T-helper 2 cell (primary cell): Measurements from ENCODE around the gene SPOCK3.
"Not testable (repeated sequence)": the region's sequence is repeated elsewhere in the genome, so short reads cannot be mapped to it uniquely, and the experiment has no call there.

Experiments
- DNase-seq, 5 experiments: peaks; one replicate each; pipeline versions ENCODE4 v3.0.0 to v3.0.0-alpha.2; 2012 to 2022

The SPOCK3 gene

DNA sequence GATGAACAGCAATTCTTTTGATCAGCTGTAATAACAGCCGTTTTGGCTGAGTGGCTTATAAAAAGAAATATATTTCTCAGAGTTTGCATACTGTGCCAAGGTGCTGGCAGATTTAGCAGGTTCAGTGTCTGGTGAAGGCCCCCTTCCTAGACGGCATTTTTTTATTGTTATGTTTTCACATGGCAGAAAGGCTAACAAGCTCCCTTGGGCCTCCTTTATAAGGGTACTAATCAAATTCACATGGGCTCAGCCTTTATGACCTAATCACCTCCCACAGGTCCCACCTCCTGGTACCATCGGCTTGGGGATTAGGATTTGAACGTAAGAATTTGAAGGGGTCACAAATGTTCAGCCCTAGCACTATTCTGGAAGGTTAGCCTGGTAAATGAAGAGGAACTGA is 431.9 kb downstream of the SPOCK3 start:
- no peak for DNase-seq

DNA sequence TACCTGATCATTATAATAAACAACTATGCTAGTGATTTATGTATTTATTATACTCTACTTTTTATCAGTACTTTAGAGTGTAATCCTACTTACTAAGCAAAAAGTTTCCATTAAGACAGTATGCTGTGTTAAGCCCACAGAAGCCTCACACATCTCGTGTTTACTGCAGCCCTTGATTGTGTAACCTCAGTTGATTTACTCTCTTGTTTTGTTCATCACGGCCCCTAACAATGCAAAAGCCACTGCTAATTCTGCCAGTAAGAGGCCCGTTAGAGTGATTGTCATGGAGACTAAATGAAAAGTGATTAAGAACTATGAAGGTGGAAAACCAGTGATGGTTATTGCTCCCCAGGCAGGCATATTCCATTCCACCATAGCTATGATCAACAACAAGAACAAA is 436.2 kb downstream of the SPOCK3 start:
- no peak for DNase-seq

DNA sequence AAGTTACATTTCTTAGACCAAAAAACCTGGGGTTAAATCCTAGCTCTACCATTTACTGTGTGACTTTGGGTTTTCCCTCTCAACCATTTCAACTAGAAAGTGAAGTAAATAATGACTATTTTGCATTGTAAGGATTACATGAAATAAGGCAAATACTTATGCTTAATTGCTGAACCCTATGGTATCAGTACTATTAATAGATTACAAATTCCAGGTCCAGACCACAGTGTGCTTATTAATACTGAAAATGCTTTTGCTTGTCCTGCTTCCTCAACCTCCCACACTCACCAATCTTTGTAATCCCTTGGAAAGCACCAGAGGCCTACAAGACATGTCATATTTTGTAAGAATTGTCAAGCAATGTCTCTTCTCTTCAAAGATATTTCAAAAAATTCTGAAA is 456.5 kb downstream of the SPOCK3 start:
- no peak for DNase-seq

DNA sequence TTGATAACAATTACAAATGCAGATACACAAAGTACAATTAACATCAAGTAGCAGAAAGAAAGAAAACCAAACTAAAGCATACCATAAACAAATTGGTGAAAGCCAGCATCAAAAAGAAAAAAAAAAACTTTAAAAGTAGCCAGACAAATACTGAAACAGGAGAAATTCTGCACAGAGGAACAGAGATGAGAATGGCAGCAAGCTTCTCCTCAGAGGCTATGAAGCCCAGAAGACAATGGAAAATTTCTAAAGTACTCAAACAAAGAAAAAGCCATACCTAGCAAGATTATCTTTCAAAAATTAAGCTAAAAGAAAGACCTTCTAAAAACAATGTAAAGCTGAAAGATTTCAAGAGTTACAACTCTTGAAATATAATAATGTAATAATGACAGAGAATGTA is 471.3 kb downstream of the SPOCK3 start:
- DNase-seq, result no peak

DNA sequence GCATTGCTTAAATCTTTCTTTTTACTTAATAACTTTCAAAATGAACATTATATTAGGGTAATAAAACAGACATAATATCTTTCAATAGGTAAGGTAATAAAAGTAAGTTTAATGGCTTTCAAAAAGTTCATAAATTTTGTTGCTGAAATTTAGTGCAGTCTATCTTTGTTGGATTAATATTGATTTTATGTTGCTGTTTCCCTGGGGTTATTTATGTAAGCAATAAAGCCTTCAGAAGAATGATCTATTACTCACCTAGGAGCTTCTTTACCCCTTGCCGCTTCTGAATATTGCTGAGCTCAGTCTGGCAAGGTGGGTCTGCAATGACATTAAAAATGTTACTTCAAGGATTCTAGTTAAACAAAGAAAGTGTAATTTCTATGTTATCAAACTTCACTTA is 492.6 kb downstream of the SPOCK3 start:
- no peak for DNase-seq

DNA sequence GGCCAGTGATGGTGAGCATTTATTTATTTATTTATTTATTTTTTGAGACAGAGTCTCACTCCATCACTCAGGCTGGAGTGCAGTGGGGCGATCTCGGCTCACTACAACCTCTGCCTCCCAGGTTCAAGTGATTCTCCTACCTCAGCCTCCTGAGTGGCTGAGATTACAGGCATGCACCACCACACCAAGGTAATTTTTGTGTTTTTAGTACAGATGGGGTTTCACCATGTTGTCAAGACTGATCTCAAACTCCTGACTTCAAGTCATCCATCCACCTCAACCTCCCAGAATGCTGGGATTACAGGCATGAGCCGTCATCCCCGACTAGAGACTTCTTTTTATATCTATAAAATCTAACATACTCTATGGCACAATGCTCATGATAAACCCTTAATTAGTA is 495.1 kb downstream of the SPOCK3 start:
- DNase-seq, result not testable (repeated sequence)

DNA sequence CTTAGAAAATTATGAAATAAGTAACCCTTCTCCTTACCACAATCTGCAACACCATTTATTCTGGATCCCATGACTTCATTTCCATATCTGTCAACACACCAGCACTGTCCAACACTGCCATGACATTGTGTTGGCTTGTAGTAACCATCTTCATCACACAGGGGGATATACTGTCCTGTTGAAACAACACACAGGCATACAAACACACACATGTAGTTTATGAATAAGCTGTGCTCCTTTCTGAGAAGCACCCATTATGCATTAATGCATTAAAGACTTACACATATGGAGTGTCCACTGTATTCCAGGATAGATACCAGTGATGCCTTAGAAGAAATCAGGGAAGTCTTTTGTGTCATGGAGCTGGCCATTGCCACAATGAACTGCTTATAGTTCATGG is 496.9 kb downstream of the SPOCK3 start:
- no peak for DNase-seq

DNA sequence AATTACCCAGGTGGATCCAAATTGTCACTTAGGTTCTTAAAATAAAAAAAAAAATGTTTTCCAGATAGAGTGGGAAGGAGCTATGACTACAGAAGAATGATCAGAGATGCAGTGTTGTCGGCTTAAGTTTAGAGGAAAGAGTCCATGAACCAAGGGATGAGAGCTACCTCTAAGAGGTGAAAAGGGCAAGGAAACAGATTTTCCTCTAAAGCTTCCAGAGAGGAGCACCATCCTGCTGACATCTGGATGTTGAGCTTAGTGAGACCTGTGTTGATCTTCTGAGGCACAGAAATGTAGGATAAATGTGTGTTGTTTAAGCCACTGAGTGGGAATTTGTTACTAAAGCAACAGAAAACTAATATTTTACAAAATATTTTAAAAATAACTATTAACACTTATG is 498.7 kb downstream of the SPOCK3 start:
- DNase-seq, result no peak

DNA sequence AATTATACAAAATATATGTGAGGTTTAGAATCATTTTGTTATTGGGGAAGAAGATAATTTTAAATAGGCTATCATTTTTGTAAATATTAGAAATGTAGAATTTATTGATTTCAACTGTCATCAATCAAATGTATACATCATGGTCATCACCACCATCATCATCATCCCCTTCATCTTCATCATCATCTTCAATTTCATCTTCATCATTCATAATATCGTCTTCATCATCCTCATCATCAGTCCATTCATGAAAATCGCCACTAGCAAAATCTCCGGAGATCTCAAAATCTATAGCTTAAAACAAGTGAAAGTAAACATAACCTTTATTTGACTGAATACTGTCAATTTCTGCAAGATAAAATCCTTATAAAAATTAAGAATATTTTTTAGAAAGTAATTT is 499.5 kb downstream of the SPOCK3 start:
- no peak for DNase-seq

DNA sequence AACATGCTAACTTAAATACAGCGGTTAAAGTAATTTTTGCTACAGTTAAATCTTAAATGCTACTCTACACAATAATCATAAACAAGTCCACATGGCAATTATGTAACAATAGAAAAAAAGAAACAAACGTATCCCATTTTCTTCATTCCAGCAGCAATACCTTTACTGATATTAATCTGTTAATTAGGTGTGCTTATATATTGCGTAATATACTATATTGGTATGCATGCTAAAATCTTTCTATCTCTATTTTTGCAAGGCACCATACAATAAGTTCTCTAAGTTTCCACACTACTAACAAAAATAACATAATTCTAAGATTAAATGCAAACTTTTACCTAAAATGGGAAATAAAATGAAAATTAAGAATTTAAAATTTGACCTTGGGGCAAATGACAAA is 500.6 kb downstream of the SPOCK3 start:
- DNase-seq, result no peak

DNA sequence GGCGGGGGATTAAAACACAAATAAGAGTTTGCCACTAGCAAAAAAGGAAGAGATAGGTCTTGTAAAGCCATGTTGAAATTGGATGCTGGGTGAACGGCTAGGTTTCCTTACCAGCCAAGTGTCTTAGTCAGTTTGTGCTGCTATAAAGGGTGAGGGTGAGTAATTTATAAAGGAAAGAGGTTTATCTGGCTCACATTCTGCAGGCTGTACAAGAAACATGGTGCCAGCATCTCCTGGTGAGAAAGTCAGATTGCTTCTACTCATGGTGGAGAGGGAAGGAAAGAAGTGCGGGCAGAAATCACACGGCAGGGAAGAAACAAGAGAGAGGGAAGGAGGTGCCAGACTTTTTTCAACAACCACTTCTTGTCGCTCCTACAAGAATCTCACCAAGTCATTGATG is 507.5 kb downstream of the SPOCK3 start:
- no peak for DNase-seq

DNA sequence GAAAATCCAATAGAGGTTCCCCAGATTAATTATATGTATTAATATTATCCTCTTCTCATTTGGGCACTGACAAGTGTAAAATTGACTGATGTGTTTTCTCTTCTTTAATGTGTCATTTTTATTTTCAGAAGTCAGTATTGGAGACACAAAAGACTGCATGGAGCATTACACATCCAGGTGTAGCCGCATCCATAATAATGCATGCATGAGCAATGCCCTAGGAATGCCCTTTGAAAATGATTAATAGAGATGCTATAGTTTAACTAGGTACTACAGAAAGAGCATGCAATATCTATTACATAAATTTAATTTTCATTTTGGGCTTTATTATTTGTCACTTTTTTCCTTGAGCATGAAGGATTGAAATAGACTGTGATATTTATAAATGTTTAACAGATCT is 509.9 kb downstream of the SPOCK3 start:
- no peak for DNase-seq

DNA sequence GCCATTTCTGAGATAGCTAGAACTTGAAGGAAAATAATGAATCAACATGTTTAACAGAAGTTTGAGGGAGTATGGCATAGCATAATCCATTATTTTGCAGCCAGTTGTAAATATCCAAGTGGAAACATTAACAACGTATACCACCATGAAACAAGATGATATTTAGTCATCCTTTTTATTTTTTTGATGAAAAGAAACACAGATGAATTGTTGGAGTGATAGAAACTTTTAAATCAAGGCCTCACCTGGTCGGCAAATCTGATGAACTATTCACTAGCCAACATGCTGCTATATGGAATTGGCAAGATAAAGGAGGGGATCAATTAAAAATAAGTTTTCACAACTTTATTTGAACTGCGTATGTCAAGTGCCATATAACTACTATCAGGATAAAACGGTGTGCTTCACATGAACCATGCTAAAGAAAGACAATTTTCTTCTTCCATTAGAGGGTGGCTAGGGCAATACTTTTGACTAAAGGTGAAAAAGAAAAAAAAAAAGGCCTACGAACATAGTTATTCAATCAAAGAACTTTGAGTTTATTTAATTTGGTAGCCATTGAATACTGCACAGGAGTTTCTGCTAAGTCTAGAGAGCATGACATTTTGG is 510.7 kb downstream of the SPOCK3 start:
- DNase-seq, result no peak

DNA sequence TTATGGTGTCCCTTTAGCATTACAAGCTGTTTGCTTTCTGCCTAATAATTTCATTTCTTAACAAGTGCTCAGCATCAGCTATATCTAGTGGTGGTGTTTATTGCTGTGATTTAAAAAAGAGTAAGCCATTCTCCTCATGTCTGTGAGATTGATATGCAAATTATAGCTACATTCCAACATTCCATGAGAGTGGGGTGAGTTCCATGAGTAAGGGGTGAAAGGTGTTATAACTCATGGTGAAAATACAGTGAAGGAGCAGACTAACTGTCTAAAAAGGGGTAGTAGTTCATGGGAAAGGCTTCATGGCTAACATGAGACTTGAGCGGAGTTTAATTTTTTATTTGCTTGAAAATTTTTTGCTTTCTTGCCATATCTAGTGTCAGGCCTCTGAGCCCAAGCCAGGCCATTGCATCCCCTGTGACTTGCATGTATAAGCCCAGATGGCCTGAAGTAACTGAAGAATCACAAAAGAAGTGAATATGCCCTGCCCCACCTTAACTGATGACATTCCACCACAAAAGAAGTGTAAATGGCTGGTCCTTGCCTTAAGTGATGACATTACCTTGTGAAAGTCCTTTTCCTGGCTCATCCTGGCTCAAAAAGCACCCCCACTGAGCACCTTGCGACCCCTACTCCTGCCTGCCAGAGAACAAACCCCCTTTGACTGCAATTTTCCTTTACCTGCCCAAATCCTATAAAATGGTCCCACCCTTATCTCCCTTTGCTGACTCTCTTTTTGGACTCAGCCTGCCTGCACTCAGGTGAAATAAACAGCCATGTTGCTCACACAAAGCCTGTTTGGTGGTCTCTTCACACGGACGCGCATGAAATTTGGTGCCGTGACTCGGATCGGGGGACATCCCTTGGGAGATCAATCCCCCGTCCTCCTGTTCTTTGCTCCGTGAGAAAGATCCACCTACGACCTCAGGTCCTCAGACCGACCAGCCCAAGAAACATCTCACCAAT is 518.3 kb downstream of the SPOCK3 start:
- not testable (repeated sequence) for DNase-seq

DNA sequence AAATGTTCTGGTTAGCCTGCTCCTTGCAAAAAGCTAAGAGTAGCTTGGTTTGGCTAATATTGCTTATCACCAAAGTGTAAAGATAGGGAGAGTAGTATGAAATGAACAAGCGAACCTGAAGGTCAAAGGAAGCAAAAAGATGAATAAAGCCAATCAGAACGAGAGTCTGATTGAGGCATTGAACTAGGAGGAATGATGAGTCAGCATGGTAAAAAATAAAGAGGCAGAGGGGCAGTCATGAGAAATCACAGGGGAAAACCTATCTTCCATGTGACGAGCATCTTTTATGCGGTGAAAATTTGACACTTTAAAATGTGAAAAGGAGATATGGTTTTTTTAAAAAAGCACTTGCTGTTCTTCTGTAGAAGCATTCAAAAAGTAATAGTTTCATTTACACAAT is 533.7 kb downstream of the SPOCK3 start:
- no peak for DNase-seq

DNA sequence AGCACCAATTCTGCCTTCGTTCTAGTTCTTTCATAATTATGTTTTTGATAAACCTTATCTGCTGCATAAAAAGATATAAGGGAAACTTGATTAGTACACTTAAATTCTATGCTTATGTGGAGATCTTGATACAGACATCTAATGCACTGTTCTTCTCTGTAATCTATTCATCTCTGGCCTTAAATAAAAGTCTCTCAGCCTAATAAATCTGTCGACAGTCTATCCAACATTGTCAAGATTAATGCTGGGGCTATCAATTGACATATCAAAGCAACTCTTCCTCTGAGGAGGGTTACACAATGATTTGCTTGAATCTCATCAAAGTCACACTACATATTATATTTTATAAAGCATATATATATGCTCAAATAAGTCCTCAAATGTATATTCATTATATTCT is 545.5 kb downstream of the SPOCK3 start:
- DNase-seq, result no peak

DNA sequence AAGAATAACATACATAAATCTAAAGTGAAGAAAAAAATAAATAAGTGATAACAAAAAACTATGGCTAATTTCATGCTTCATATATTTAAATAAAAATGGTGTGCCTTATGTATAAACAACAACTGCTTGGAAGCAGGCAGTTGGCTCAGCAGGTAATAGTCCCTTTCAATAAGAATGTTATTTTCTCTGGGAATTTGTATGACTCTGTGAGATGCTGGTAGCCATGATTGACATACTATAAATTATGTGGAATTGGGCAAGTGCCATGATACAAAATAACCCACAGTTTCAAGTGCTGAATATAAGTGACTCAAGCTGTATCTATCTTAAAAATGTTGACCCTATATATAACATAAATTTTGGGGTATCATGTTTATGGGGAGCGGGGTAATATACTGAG is 546.5 kb downstream of the SPOCK3 start:
- no peak for DNase-seq
